PC-3 (cell line): ENCODE results near the gene PIGK. TPM values are rescaled to one million over a fixed set of nuclear protein-coding genes. Genes with fewer than 3 reads are reported as not detected.

ENCODE experiments used
- ATAC-seq: fragments of 200-7000 bp; cut with Tn5 transposase; 2 replicates; pipeline ENCODE4 v1.9.1; 2020; ENCODE audit warnings: mild to moderate bottlenecking, moderate library complexity
- BruUV-seq: library from RNA; stranded (reverse); fragments of 400-500 nt; replicated peaks from 2 replicates; lab custom pipeline; 2021; lab: Mats Ljungman, UMichigan
- CTCF ChIA-PET: fragments of 300-600 bp; sonication (Branson Sonifier 250); formaldehyde crosslinking; loops from one replicate; lab custom pipeline; 2022; ENCODE audit warnings: antibody characterized with exemption; lab: Charles Lee
- POLR2A ChIA-PET: fragments of 300-600 bp; sonication (Branson Sonifier 250); formaldehyde crosslinking; loops from one replicate; lab custom pipeline; 2022; ENCODE audit warnings: antibody characterized with exemption; ENCODE audit not compliant: unreplicated experiment; lab: Charles Lee
- DNase-seq: peaks from one replicate; pipeline ENCODE4 v3.0.0-alpha.2; 2015
- H2AFZ ChIP-seq: fragments of 300-600 bp; sonication (generic); 2 replicates; pipeline ENCODE4 v1.6.0; 2016; ENCODE audit warnings: antibody characterized with exemption, low read length
- H3F3A ChIP-seq: fragments of 300-600 bp; sonication (generic); one replicate; pipeline ENCODE4 v1.6.0; 2017; ENCODE audit warnings: antibody characterized with exemption, low read length, control low read depth, mild to moderate bottlenecking; ENCODE audit not compliant: unreplicated experiment
- H3K27ac ChIP-seq: fragments of 300-600 bp; sonication (generic); 2 replicates; pipeline ENCODE4 v1.5.1; 2016; ENCODE audit warnings: mild to moderate bottlenecking, low read length
- H3K27me3 ChIP-seq: fragments of 300-600 bp; sonication (generic); 2 replicates; pipeline ENCODE4 v1.6.1; 2016; ENCODE audit warnings: low read length, mixed read lengths
- H3K36me3 ChIP-seq: fragments of 300-600 bp; sonication (generic); 2 replicates; pipeline ENCODE4 v1.6.1; 2016; ENCODE audit warnings: low read depth, mixed run types, low read length, mixed read lengths
- H3K4me1 ChIP-seq: fragments of 300-600 bp; sonication (generic); 2 replicates; pipeline ENCODE4 v1.5.1; 2016; ENCODE audit warnings: low read length; ENCODE audit not compliant: insufficient read depth
- H3K4me2 ChIP-seq: fragments of 300-600 bp; sonication (generic); 2 replicates; pipeline ENCODE4 v1.6.0; 2016; ENCODE audit warnings: low read length
- H3K4me3 ChIP-seq: fragments of 300-600 bp; sonication (generic); 2 replicates; pipeline ENCODE4 v1.5.1; 2016; ENCODE audit warnings: mild to moderate bottlenecking, low read length, mixed read lengths
- H3K79me2 ChIP-seq: fragments of 300-600 bp; sonication (generic); 2 replicates; pipeline ENCODE4 v1.6.1; 2017; ENCODE audit warnings: low read length, mixed read lengths
- H3K9ac ChIP-seq: fragments of 300-600 bp; sonication (generic); 2 replicates; pipeline ENCODE4 v1.6.0; 2016; ENCODE audit warnings: mild to moderate bottlenecking, low read length
- H3K9me2 ChIP-seq: fragments of 300-600 bp; sonication (generic); replicated peaks from 2 replicates; pipeline ENCODE4 v1.6.1; 2016; ENCODE audit warnings: mixed run types, low read length, mixed read lengths
- H3K9me3 ChIP-seq: fragments of 300-600 bp; sonication (generic); 2 replicates; pipeline ENCODE4 v1.6.1; 2016; ENCODE audit warnings: low read length, mixed read lengths
- H4K20me1 ChIP-seq: fragments of 300-600 bp; sonication (generic); 2 replicates; pipeline ENCODE4 v1.6.1; 2016; ENCODE audit warnings: low read length, mixed read lengths
- EZH2 ChIP-seq: fragments of 300-600 bp; sonication (generic); IDR thresholded peaks from one replicate; pipeline ENCODE4 v1.6.1; 2017; ENCODE audit warnings: antibody characterized with exemption, mild to moderate bottlenecking, low read length; ENCODE audit not compliant: unreplicated experiment
- EZH2phosphoT487 ChIP-seq: fragments of 300-600 bp; sonication (generic); IDR thresholded peaks from 2 replicates; pipeline ENCODE4 v1.6.1; 2018; ENCODE audit warnings: mild to moderate bottlenecking, antibody characterized with exemption, low read length, borderline replicate concordance
- intact Hi-C: fragments of 100-400 bp; cut with micrococcal nuclease; formaldehyde crosslinking; loops from 2 replicates; pipeline ENCODE4 v1.9.0; 2023
- total RNA-seq: library from RNA; depleted of rRNA; stranded (reverse); fragments of >200 nt; gene quantifications from 2 replicates; pipeline ENCODE4 v1.2.3, GENCODE V29; 2014
- TF ChIP-seq, protein P1 (sequence below): fragments of 300-600 bp; sonication (generic); conservative IDR thresholded peaks from 2 replicates; pipeline ENCODE4 v1.5.1; 2017; ENCODE audit warnings: antibody characterized with exemption, low read depth, mild to moderate bottlenecking, low read length

The PIGK gene
- total RNA-seq, 1 experiment from 2014 or later, result 24.8 TPM

DNA sequence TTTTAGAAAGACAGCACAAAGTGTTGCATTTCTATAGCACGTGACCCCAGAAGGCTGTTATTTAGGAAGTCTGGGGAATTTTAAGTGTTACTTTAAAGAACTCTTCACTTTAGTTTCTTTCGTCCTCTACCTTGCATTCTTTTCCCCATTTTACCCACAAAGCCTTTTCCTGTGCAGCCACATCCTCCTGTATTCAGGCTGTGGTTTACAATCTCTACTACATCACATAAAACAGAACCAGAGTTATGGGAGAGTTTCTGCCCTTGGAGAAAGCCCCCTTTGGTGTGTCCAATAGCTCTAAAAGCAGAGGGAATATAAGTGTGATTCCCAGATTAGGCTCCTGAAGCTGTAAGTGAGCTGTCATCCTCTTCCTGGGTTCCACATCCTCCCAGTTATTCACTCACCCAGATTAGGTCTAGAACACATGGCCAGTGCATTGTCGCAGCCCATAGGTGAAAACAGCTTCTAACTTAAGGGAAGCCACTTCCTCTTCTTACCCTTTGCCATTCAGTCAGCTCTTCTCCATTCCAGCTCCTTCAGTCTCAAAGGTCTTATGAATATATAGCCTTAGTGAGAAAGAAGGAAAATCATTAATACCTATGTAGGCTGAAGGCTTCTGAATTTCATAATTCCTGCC is 171.1 kb downstream of the PIGK start:
- H3K4me3 ChIP-seq, result no peak overlapping the region
- ChIA-PET CTCF (no interaction called here), POLR2A (no interaction called here)
- no peak for TF ChIP-seq EZH2phosphoT487
- TF ChIP-seq, protein P1, sequence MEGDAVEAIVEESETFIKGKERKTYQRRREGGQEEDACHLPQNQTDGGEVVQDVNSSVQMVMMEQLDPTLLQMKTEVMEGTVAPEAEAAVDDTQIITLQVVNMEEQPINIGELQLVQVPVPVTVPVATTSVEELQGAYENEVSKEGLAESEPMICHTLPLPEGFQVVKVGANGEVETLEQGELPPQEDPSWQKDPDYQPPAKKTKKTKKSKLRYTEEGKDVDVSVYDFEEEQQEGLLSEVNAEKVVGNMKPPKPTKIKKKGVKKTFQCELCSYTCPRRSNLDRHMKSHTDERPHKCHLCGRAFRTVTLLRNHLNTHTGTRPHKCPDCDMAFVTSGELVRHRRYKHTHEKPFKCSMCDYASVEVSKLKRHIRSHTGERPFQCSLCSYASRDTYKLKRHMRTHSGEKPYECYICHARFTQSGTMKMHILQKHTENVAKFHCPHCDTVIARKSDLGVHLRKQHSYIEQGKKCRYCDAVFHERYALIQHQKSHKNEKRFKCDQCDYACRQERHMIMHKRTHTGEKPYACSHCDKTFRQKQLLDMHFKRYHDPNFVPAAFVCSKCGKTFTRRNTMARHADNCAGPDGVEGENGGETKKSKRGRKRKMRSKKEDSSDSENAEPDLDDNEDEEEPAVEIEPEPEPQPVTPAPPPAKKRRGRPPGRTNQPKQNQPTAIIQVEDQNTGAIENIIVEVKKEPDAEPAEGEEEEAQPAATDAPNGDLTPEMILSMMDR, result no peak
- TF ChIP-seq EZH2, result no peak
- DNase-seq, result no peak
- H3K36me3 ChIP-seq, result no peaks in the 10 kb centered on the region
- no TSS peak for BruUV-seq
- no peak overlapping the region for H3K27ac ChIP-seq
- no peaks in the 10 kb centered on the region for H3F3A ChIP-seq
- H3K9ac ChIP-seq, result no peak overlapping the region
- H3K9me3 ChIP-seq, result no peaks in the 10 kb centered on the region
- H3K4me2 ChIP-seq, result no peak overlapping the region
- H4K20me1 ChIP-seq, result no peaks in the 10 kb centered on the region
- H2AFZ ChIP-seq, result no peak overlapping the region
- ATAC-seq, result no peak
- intact Hi-C loops, result no loop called here
- H3K9me2 ChIP-seq, result no peaks in the 10 kb centered on the region
- H3K27me3 ChIP-seq, result no peaks in the 10 kb centered on the region
- H3K79me2 ChIP-seq, result no peaks in the 10 kb centered on the region
- H3K4me1 ChIP-seq, result peaks cover 5% of the 10 kb centered on the region

DNA sequence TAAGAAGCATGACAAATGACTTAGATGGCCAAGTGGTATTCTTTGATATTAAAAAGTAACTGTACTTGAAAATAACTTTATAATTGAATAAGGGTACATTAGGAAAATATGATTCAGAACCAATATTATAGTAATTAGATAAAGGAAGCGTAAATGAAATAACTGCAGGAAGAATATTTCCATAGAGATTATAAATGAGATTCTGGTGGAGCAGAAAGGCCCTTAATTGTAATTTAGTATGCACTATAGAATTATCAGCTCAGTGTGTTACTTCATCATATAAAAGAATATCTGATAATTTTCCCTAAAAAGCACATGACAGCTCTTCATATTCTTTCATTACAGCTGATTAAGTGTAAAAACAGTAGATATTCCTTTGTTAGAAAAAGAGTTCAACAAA is 171.7 kb downstream of the PIGK start:
- CTCF ChIA-PET, result no interaction called here
- TF ChIP-seq, protein P1, result no peak

DNA sequence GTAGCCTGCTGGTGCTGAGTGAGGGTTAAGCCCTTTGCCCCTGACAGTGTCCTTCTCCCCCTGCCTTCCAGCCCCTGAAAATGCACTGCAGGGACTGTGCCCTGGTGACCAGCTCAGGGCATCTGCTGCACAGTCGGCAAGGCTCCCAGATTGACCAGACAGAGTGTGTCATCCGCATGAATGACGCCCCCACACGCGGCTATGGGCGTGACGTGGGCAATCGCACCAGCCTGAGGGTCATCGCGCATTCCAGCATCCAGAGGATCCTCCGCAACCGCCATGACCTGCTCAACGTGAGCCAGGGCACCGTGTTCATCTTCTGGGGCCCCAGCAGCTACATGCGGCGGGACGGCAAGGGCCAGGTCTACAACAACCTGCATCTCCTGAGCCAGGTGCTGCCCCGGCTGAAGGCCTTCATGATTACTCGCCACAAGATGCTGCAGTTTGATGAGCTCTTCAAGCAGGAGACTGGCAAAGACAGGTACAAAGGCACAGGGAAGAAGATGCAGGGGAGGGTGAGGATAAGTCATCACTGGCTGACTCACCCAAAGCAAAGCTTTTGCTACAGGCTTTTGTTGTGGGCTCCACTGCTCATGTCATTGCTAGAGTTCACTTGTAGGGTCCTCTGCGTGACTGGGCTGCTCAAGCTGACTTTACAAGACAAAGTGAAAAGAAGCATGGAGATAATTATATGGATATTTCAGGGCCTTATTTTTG is 174.9 kb downstream of the PIGK start:
- H2AFZ ChIP-seq, result no peak overlapping the region

More for the DNA sequence above, 171.7 kb downstream of the PIGK start:
- intact Hi-C loops, result no loop called here
- H3K9ac ChIP-seq, result no peak overlapping the region
- H3K4me2 ChIP-seq, result no peak overlapping the region
- no peak overlapping the region for H2AFZ ChIP-seq
- no TSS peak for BruUV-seq
- POLR2A ChIA-PET, result no interaction called here
- no peaks in the 10 kb centered on the region for H3K79me2 ChIP-seq
- H3K27ac ChIP-seq, result no peak overlapping the region
- H3K9me3 ChIP-seq, result no peaks in the 10 kb centered on the region
- H3F3A ChIP-seq, result no peaks in the 10 kb centered on the region
- no peak overlapping the region for H3K4me3 ChIP-seq
- peaks cover 5% of the 10 kb centered on the region for H3K4me1 ChIP-seq
- no peaks in the 10 kb centered on the region for H3K36me3 ChIP-seq
- ATAC-seq (no peak), DNase-seq (no peak)
- H4K20me1 ChIP-seq, result no peaks in the 10 kb centered on the region
- no peaks in the 10 kb centered on the region for H3K27me3 ChIP-seq
- no peaks in the 10 kb centered on the region for H3K9me2 ChIP-seq

More for the DNA sequence above, 174.9 kb downstream of the PIGK start:
- no TSS peak for BruUV-seq
- Histone ChIP-seq H3F3A (no peaks in the 10 kb centered on the region), H3K9me3 (no peaks in the 10 kb centered on the region), H3K27me3 (no peaks in the 10 kb centered on the region), H3K4me1 (peaks cover 17% of the 10 kb centered on the region), H3K9me2 (no peaks in the 10 kb centered on the region), H3K36me3 (no peaks in the 10 kb centered on the region), H3K4me3 (no peak overlapping the region), H3K4me2 (no peak overlapping the region), H3K79me2 (no peaks in the 10 kb centered on the region), H3K27ac (no peak overlapping the region), H3K9ac (no peak overlapping the region), H4K20me1 (no peaks in the 10 kb centered on the region)
- ChIA-PET POLR2A (interaction anchor here (0.9 kb wide), 1 partner anchor 12 kb away, joined by 5 read pairs; no protein-coding TSS in a partner anchor), CTCF (interaction anchor here (0.6 kb wide), 1 partner anchor 12 kb away, joined by 3 read pairs; no protein-coding TSS in a partner anchor)
- ATAC-seq, result peak; percentile 77
- no peak for TF ChIP-seq EZH2phosphoT487
- TF ChIP-seq, protein P1, result no peak
- DNase-seq, result peak; percentile 73
- intact Hi-C loops, result no loop called here
